GM19397 (cell line): ENCODE results near the gene KLK3.

Experiments used
- ATAC-seq: cut with Tn5 transposase; IDR thresholded peaks from one replicate; pipeline ENCODE4 v1.9.1; 2021; ENCODE audit warnings: mild to moderate bottlenecking, moderate library complexity; ENCODE audit not compliant: unreplicated experiment

KLK3 gene

GRCh38 chr19:50896591-50897190 lies 42.0 kb downstream of the KLK3 start:
- peak; percentile 86 for ATAC-seq

- peak; percentile 21 for ATAC-seq
Observed at GRCh38 chr19:50897191-50897607, 42.5 kb downstream of the KLK3 start.

DNA sequence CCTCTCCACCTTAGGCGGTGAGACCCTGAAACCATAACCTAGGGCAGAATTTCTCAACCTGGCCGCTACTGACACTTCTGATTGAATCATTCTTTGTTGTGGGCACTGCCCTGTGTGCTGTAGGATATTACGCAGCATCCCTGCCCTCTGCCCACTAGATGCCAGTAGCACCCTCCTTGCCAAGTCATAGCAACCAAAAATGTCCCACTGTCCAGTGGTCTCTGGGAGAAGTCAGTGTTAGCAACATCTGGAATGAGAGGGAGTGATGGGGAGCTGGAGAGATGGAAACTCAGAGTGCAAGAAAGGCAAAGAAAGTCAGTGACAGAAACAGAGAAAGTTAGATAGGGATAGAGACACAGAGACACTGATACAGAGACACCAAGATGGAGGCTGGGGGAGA lies 42.9 kb downstream of the KLK3 start:
- ATAC-seq, result peak; percentile 4

GRCh38 chr19:50898018-50898417 lies 43.3 kb downstream of the KLK3 start:
- no peak for ATAC-seq

GRCh38 chr19:50899569-50899968 lies 44.9 kb downstream of the KLK3 start:
- ATAC-seq, result no peak

DNA sequence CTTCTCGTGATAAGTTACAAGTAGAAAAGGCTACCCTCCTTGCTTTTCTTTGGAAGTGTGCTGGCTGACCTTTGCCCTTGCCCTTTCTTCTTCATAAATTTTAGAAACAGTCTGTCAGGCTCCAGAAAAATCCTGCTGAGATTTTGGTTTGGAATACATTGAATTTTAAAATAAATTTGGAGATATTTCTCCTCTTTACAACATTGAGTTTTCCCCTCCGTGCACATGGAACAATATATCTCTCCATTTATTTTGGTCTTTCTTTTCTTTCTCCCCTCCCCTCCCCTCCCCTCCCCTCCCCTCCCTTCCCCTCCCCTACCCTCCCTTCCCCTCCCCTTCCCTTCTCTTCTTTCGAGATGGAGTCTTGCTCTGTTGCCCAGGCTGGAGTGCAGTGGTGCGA lies 47.9 kb downstream of the KLK3 start:
- no peak for ATAC-seq

DNA sequence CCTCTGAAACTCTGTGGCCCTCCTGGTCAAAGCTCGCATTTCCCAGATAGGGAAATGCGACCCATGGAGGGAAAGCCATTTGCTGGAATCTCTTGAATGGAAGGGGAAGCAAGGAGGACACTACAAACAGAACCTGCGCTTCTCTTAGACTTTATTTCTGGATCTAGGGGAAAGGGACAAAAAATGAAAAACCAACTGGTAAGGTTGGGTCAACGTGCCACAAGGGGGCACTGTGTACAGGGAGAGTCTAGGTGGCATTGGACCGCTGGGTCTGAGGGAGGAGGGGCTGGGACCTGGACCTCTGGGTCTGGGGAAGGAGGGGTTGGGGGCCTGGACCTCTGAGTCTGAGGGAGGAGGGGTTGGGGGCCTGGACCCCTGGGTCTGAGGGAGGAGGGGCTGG lies 51.5 kb downstream of the KLK3 start:
- no peak for ATAC-seq

DNA sequence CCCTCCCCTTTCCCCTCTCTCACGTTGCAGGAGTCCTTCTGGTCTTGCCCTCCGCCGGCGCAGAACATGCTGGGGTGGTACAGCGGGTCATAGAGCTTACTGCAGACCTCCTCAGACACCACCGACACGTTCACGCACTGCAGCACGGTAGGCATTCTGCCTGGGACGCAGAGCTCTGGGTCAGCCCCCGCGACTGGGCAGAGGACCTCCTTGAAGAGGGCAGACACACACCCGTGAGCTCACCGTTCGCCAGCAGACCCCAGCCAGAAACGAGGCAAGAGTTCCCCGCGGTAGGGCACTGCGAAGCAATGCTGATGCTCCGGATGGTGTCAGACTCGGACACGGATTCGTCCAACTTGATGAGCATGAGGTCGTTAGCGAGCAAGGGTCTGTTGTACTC lies 53.6 kb downstream of the KLK3 start:
- ATAC-seq, result no peak

DNA sequence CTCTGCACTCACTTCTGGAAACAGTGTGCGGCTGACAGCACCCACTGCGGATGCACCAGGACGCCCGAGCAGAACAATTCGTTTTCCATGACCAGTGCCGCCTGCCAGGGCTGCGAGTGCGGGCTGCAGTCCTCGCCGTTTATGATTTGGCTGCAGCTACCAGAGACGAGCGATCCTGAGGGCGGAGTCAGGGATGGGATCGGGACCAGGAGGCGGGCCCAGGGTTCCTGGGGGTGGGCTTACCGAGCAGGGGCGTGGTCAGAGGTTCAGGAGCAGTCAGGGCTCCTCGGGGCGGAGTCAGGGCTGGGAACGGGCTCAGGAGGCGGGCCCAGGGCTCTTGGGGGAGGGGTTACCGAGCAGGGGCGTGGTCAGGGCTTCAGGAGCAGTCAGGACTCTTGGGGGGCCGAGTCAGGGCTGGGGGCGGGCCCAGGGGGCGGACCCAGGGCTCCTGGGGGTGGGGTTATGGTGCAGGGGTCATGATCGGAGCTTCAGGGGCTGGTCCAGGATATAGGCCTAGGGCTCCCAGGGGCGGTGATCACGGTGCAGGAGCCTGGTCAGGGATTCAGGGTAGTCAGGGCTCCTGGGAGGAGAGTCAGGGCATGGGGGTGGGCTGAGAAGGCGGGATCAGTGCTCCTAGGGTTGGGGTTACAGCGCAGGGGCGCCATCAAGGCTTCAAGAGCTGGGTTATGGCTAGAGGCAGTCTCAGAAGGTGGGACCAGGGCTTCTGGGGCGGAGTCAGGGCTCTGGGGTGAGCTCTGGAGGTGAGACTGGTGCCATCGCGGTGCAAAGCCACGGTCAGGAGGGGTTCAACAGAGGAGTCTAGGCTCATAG lies 54.7 kb downstream of the KLK3 start:
- ATAC-seq, result no peak
